CD4-positive, CD25-positive, alpha-beta regulatory T cell (primary cell): Measurements from ENCODE around the gene LUZP1. TPM values are rescaled to one million over a fixed set of nuclear protein-coding genes. Genes with fewer than 3 reads are reported as not detected.

ENCODE experiments used
- ATAC-seq, 2 donors: fragments of 150-1000 bp; cut with Tn5 transposase; one replicate each; pipeline ENCODE4 v1.10.0; 2021; ENCODE audit warnings: low read depth in 2 of 2, moderate number of reproducible peaks in 2 of 2, moderate library complexity in 1 of 2
- DNase-seq, 3 donors: peaks; one replicate each; pipeline versions ENCODE4 v3.0.0 to v3.0.0-alpha.2; 2012 to 2022; ENCODE audit warnings: mixed read lengths in 1 of 3
- H3K27ac ChIP-seq: one replicate; pipeline ENCODE4 v1.7.0; 2013; ENCODE audit warnings: mild to moderate bottlenecking, low read length; ENCODE audit not compliant: insufficient read depth, poor library complexity, severe bottlenecking
- H3K27me3 ChIP-seq: one replicate; pipeline ENCODE4 v1.7.0; 2013; ENCODE audit warnings: low read length; ENCODE audit not compliant: control insufficient read depth, insufficient read depth
- H3K36me3 ChIP-seq: one replicate; pipeline ENCODE4 v1.7.0; 2013; ENCODE audit warnings: mild to moderate bottlenecking, low read length, moderate library complexity; ENCODE audit not compliant: control insufficient read depth, insufficient read depth
- H3K4me1 ChIP-seq: 2 replicates; pipeline ENCODE4 v1.7.0; 2013; ENCODE audit warnings: mild to moderate bottlenecking, low read length; ENCODE audit not compliant: insufficient read depth, control insufficient read depth, poor library complexity, severe bottlenecking
- H3K4me3 ChIP-seq: one replicate; pipeline ENCODE4 v1.7.0; 2013; ENCODE audit warnings: low read depth, mild to moderate bottlenecking, low read length, moderate library complexity
- H3K9me3 ChIP-seq, 2 experiments: 1 replicate in 1 of 2; 2 replicates in 1 of 2; pipeline ENCODE4 v1.7.0; 2013; ENCODE audit warnings: low read length in 2 of 2, mild to moderate bottlenecking in 1 of 2, moderate library complexity in 1 of 2; ENCODE audit not compliant: control insufficient read depth in 2 of 2
- H3K27ac Mint-ChIP-seq, 3 donors: one replicate each; pipeline ENCODE4 v1.8.0; 2020 to 2022; ENCODE audit warnings: mild to moderate bottlenecking in 3 of 3, mixed read lengths in 3 of 3, moderate library complexity in 2 of 3
- H3K27me3 Mint-ChIP-seq: one replicate; pipeline ENCODE4 v1.8.0; 2022; ENCODE audit warnings: mild to moderate bottlenecking, mixed read lengths
- H3K36me3 Mint-ChIP-seq: one replicate; pipeline ENCODE4 v1.8.0; 2020; ENCODE audit warnings: mixed read lengths
- H3K4me1 Mint-ChIP-seq, 4 donors: one replicate each; pipeline ENCODE4 v1.8.0; 2020 to 2022; ENCODE audit warnings: mixed read lengths in 4 of 4, mild to moderate bottlenecking in 1 of 4
- H3K4me3 Mint-ChIP-seq, 4 donors: one replicate each; pipeline ENCODE4 v1.8.0; 2020 to 2022; ENCODE audit warnings: mild to moderate bottlenecking in 4 of 4, mixed read lengths in 4 of 4, moderate library complexity in 3 of 4
- H3K9me3 Mint-ChIP-seq, 7 donors: one replicate each; pipeline ENCODE4 v1.8.0; 2020 to 2022; ENCODE audit warnings: mixed read lengths in 7 of 7, mild to moderate bottlenecking in 3 of 7, moderate library complexity in 2 of 7
- polyA plus RNA-seq, 4 donors: library from polyadenylated mRNA; unstranded; fragments of 300-500 nt; fragmentation: Illumina TruSeq; gene quantifications; one replicate each; pipeline ENCODE4 v1.2.3, GENCODE V29; 2021
- total RNA-seq: library from RNA; stranded (reverse); gene quantifications from one replicate; pipeline ENCODE4 v1.2.3, GENCODE V29; 2022

LUZP1 gene
- total and polyA plus RNA-seq, 5 donors from 2014 or later, result 14.9 to 26.7 (median 17.1) TPM

DNA sequence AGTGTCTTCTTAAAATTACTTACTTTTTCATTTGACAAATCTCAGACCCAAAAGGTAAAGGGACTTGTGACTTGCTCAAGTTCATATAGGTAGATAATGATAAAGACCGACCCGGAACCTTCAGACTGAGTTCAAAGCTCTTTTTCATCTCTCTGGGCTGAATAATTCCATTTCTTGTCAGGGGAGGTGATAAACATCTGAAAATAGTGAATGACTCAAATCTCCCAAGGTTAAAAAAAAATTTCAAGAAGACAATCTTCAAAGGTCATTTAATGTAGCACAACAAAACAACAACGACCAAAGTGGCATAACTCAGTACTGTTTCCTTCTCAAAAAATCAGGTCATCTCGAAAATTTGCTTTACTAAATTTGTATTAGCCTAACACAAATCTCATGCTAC is 20.6 kb downstream of the LUZP1 start:
- Mint-ChIP-seq H3K27ac (peak overlapping the region; percentile 10 to 65 (median 47)), H3K4me3 (peak overlapping the region in 3 of 4 donors; percentile 2 to 39 (median 24)), H3K36me3 (no peaks in the 10 kb centered on the region), H3K9me3 (peaks cover 0 to 1% (median 0%) of the 10 kb centered on the region in 7 donors), H3K4me1 (peaks cover 26 to 42% (median 33%) of the 10 kb centered on the region in 4 donors), H3K27me3 (no peaks in the 10 kb centered on the region)
- Histone ChIP-seq H3K4me1 (peaks cover 18% of the 10 kb centered on the region), H3K36me3 (no peaks in the 10 kb centered on the region), H3K27ac (no peak overlapping the region), H3K4me3 (peak overlapping the region; percentile 42), H3K9me3 (no peaks in the 10 kb centered on the region), H3K27me3 (no peaks in the 10 kb centered on the region)
- ATAC-seq (peak; percentile 63 to 67), DNase-seq (peak in 2 of 3 donors; percentile 16 to 50)

DNA sequence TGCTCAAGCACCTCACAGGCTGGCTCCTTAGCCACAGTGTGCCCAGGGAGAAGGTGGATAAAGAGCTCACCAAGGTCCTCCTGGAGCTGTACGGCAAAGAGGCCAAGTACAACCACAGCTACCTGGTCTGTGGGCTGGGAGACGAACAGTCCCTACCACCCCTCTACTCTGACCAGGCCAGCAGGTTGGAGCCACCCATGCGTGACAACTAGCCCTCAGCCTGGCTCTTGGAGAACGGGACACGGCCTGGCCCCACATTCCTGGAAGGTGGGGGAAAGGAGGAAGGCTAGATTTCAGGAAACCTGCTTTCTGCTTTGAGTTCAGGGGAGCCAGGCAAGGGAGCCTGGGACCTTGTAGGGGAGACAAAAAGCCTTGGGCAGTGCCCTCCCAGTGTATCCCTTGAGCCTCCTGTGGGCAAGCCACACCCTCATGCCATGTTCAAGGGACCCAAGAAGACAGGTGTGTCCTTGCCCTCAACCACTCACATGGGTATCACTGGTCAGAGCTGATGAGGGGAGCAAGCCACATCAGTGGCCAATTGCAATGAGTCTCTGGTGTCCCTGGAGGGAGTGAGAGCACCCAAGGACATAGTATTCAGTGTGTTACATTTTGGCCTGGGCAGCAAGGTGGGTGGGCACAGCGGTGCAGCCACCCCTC is 27.6 kb downstream of the LUZP1 start:
- Mint-ChIP-seq H3K36me3 (peaks cover 7% of the 10 kb centered on the region), H3K9me3 (no peaks in the 10 kb centered on the region), H3K4me1 (peaks cover 7 to 31% (median 20%) of the 10 kb centered on the region in 4 donors), H3K4me3 (peak overlapping the region in 1 of 4 donors; percentile 31), H3K27me3 (no peaks in the 10 kb centered on the region), H3K27ac (peak overlapping the region in 1 of 3 donors; percentile 35)
- Histone ChIP-seq H3K9me3 (no peaks in the 10 kb centered on the region), H3K36me3 (no peaks in the 10 kb centered on the region), H3K27me3 (no peaks in the 10 kb centered on the region), H3K27ac (no peak overlapping the region), H3K4me3 (no peak overlapping the region), H3K4me1 (no peaks in the 10 kb centered on the region)
- no peak for ATAC-seq
- DNase-seq, result no peak

DNA sequence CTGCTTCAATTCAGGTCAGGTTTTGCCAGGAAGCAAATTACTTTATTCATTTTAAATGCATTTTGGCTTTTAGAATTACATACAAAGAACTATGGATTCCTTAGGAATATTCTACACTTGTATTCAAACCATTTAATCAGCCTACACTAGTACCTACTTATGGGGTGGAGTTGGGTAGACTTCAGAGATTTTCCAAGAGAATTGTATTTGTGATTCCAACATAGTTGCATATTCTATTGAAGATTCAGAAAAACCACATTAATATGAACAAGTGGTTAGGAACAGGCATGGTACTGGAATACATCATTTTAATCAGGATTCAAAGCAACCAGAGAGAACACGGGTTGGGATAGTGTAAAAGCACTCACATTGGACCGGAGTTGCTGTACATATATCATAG is 33.4 kb downstream of the LUZP1 start:
- no peaks in the 10 kb centered on the region for H3K9me3 ChIP-seq
- no peaks in the 10 kb centered on the region for H3K4me1 ChIP-seq
- H3K27me3 ChIP-seq, result no peaks in the 10 kb centered on the region
- Mint-ChIP-seq H3K36me3 (peaks cover 12% of the 10 kb centered on the region), H3K27me3 (no peaks in the 10 kb centered on the region), H3K27ac (peak overlapping the region in 1 of 3 donors; percentile 2), H3K9me3 (no peaks in the 10 kb centered on the region), H3K4me1 (peaks cover 13 to 39% (median 19%) of the 10 kb centered on the region in 4 donors), H3K4me3 (no peak overlapping the region)
- no peak overlapping the region for H3K4me3 ChIP-seq
- H3K36me3 ChIP-seq, result no peaks in the 10 kb centered on the region
- H3K27ac ChIP-seq, result no peak overlapping the region
- ATAC-seq, result no peak
- no peak for DNase-seq

DNA sequence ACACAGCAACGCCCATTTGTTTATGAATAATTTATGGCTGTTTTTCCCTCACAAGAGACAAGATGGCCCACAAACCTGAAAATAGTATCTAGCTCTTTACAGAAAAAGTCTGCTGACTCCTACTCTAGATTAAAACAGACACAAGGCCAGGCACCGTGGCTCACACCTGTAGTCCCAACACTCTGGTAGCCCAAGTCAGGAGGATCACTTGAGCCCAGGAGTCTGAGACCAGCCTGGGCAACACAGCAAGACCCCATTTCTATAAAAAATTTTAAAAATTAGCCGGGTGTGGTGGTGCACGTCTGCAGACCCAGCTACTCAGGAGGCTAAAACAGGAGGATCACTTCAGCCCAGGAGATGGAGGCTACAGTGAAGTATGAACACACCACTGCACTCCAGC is 34.6 kb downstream of the LUZP1 start:
- Mint-ChIP-seq H3K9me3 (no peaks in the 10 kb centered on the region), H3K27ac (no peak overlapping the region), H3K27me3 (no peaks in the 10 kb centered on the region), H3K4me3 (no peak overlapping the region), H3K36me3 (peaks cover 12% of the 10 kb centered on the region), H3K4me1 (peaks cover 12 to 44% (median 20%) of the 10 kb centered on the region in 4 donors)
- no peaks in the 10 kb centered on the region for H3K9me3 ChIP-seq
- H3K4me1 ChIP-seq, result no peaks in the 10 kb centered on the region
- H3K36me3 ChIP-seq, result no peaks in the 10 kb centered on the region
- H3K27ac ChIP-seq, result no peak overlapping the region
- ATAC-seq (no peak), DNase-seq (no peak)
- no peak overlapping the region for H3K4me3 ChIP-seq
- H3K27me3 ChIP-seq, result no peaks in the 10 kb centered on the region

DNA sequence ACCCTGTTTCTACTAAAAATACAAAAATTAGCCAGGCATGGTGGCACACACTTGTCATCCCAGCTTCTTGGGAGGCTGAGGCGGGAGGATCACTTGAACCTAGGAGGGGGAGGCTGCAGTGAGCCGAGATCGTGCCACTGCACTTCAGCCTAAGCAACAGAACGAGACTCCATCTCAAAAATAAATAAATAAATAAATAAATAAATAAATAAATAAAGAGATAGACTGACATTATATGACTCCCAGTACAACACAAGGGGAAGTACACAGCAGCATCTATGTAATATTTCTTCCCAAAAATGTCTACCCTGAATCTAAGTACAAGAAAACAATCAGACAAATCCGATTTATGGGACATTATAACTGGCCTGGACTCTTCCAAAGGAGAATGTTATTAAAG is 35.1 kb downstream of the LUZP1 start:
- no peak overlapping the region for H3K27ac Mint-ChIP-seq
- H3K9me3 Mint-ChIP-seq, result no peaks in the 10 kb centered on the region

DNA sequence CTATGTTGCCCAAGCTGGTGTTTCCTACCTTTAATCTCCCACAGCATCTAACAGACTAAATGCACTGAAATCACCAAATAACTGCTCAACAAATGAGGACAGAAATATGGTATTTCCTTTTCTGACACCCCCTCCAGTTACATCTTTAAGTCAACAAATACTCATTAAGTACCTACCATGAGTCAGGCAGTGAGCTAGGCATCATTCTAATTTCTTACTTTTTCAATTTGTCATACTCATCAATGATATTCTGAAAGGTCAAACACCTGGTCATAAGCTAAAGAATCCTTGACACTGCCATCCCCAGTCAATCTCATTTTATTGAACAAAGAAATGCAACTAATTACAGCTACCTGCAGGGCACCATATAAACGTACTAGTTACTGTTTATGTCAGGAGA is 36.6 kb downstream of the LUZP1 start:
- no peaks in the 10 kb centered on the region for H3K36me3 ChIP-seq
- no peak overlapping the region for H3K4me3 ChIP-seq
- H3K4me1 ChIP-seq, result no peaks in the 10 kb centered on the region
- Mint-ChIP-seq H3K4me1 (peaks cover 12 to 42% (median 17%) of the 10 kb centered on the region in 4 donors), H3K36me3 (peaks cover 10% of the 10 kb centered on the region), H3K27ac (no peak overlapping the region), H3K9me3 (no peaks in the 10 kb centered on the region), H3K4me3 (no peak overlapping the region), H3K27me3 (no peaks in the 10 kb centered on the region)
- ATAC-seq, result no peak
- no peaks in the 10 kb centered on the region for H3K27me3 ChIP-seq
- no peak overlapping the region for H3K27ac ChIP-seq
- DNase-seq, result no peak
- H3K9me3 ChIP-seq, result no peaks in the 10 kb centered on the region

More for the DNA sequence above, 35.1 kb downstream of the LUZP1 start:
- Histone ChIP-seq H3K4me1 (no peaks in the 10 kb centered on the region), H3K27me3 (no peaks in the 10 kb centered on the region), H3K4me3 (no peak overlapping the region), H3K9me3 (no peaks in the 10 kb centered on the region), H3K36me3 (no peaks in the 10 kb centered on the region), H3K27ac (no peak overlapping the region)
- no peak overlapping the region for H3K4me3 Mint-ChIP-seq
- H3K36me3 Mint-ChIP-seq, result peaks cover 12% of the 10 kb centered on the region
- H3K27me3 Mint-ChIP-seq, result no peaks in the 10 kb centered on the region
- no peak for DNase-seq
- peaks cover 12 to 45% (median 20%) of the 10 kb centered on the region in 4 donors for H3K4me1 Mint-ChIP-seq
- ATAC-seq, result no peak

DNA sequence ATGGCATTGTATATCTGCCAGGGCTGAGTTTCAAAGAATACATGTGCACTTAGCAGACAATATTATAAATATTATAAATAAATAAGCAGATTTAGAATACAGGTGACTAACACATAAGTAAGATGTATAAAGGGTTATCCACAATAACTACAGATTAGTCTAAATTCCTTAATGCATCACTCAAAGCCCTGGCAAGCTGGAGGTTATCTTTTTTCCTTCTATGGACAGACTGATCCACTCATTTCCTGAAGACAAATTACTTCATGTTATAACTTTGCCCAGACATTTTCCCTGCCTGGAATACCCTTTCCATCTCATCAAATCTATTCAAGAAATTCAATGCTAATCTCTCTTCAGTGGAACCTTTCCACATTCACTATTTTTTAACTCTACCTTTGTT is 38.8 kb downstream of the LUZP1 start:
- H3K4me3 Mint-ChIP-seq, result no peak overlapping the region
- Histone ChIP-seq H3K9me3 (no peaks in the 10 kb centered on the region), H3K27ac (no peak overlapping the region), H3K36me3 (no peaks in the 10 kb centered on the region), H3K4me3 (no peak overlapping the region), H3K4me1 (no peaks in the 10 kb centered on the region), H3K27me3 (no peaks in the 10 kb centered on the region)
- H3K27me3 Mint-ChIP-seq, result no peaks in the 10 kb centered on the region
- DNase-seq (no peak), ATAC-seq (no peak)
- peak overlapping the region in 2 of 3 donors; percentile 40 to 50 for H3K27ac Mint-ChIP-seq
- peaks cover 24 to 52% (median 33%) of the 10 kb centered on the region in 4 donors for H3K4me1 Mint-ChIP-seq
- no peaks in the 10 kb centered on the region for H3K9me3 Mint-ChIP-seq
- peaks cover 4% of the 10 kb centered on the region for H3K36me3 Mint-ChIP-seq

DNA sequence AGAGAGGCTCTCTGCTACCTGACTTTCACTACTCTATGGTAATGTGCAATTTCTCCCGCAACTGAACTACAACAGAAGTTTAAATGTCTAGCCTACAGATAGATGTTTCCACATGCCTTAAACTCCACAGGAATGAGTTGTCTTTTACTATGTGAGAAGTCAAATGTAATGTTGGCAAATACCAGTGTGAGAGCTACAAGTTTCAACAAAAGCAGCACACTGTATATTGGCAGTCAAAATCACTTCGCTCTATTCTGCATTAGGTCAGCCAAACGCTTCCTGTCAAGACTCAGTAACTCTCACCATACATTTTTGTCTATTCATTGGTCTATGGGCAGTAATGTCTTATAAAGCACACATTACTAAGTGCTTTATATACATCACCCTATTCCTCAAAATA is 41.9 kb downstream of the LUZP1 start:
- H3K36me3 ChIP-seq, result no peaks in the 10 kb centered on the region
- H3K27ac ChIP-seq, result no peak overlapping the region
- Mint-ChIP-seq H3K9me3 (no peaks in the 10 kb centered on the region), H3K27me3 (no peaks in the 10 kb centered on the region), H3K4me3 (no peak overlapping the region), H3K27ac (peak overlapping the region in 2 of 3 donors; percentile 21 to 74), H3K36me3 (no peaks in the 10 kb centered on the region), H3K4me1 (peaks cover 29 to 62% (median 45%) of the 10 kb centered on the region in 4 donors)
- no peaks in the 10 kb centered on the region for H3K4me1 ChIP-seq
- ATAC-seq (no peak), DNase-seq (no peak)
- H3K4me3 ChIP-seq, result no peak overlapping the region
- H3K9me3 ChIP-seq, result no peaks in the 10 kb centered on the region
- no peaks in the 10 kb centered on the region for H3K27me3 ChIP-seq
